GM18526 (cell line): ENCODE data around the gene NANOS1.

Source experiments
- POLR2A ChIP-seq: IDR thresholded peaks from 3 replicates; pipeline ENCODE4 v1.6.1; 2011; ENCODE audit not compliant: insufficient read length; ENCODE audit errors: extremely low read depth

NANOS1 gene

GRCh38 chr10:119030421-119031250 is 1.1 kb downstream of the NANOS1 start:
- TF ChIP-seq POLR2A = no peak

GRCh38 chr10:119031496-119032059 is 2.1 kb downstream of the NANOS1 start:
- no peak for TF ChIP-seq POLR2A

GRCh38 chr10:119039161-119039560 is 9.6 kb downstream of the NANOS1 start:
- TF ChIP-seq POLR2A = no peak

- no peak for TF ChIP-seq POLR2A
These were observed 11.8 kb downstream of the NANOS1 start for GRCh38 chr10:119041326-119041725.

DNA sequence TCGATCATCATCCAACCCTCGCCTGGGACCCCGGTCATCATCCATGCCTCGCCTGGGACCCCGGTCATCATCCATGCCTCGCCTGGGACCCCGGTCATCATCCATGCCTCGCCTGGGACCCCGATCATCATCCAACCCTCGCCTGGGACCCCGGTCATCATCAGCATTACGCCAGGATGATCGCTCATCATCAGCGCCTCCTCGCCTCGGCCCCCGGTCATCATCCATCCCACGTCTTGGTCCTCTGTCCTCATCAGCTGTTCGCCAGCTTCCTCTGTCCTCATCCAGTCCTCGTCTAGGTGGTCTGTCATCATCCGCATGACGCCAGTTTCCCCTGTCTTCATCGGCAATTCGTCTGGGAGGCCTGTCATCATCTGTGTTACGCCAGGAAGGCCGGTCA is 12.7 kb downstream of the NANOS1 start:
- TF ChIP-seq POLR2A = no peak

GRCh38 chr10:119045561-119045960 is 16.0 kb downstream of the NANOS1 start:
- no peak for TF ChIP-seq POLR2A

DNA sequence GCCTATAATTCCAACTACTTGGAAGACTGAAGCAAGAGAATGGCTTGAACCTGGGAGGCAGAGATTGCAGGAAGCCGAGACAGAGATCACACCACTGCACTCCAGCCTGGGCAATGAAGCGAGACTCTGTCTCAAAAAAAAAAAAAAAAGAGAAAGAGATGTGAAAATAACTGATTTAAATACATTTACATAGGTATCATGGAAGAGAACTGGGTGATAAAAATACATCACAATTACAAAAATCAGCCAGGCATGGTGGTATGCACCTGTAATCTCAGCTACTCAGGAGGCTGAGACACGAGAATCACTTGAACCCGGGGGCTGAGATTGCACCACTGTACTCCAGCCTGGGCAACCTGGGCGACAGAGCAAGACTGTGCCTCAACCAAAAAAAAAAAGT is 19.8 kb downstream of the NANOS1 start:
- no peak for TF ChIP-seq POLR2A

DNA sequence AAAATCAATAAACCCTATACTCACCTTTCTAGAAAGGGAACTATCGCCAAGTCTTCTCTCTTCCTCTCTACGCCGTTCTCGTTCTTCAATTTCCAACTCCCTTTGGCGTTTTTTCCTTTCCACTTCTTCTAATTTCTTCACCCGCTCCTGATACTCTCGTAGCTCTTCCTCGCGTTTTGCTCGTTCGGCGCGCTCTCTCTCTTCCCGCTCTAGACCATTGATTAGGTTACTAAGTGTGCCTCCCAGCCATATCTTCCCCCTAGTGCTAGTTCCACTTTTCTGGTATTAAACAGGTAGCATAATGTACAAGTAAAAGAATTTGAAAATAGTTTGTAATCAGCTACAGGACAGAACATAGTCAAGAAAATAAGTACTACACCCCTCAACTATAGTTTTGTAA is 20.3 kb downstream of the NANOS1 start:
- TF ChIP-seq POLR2A = no peak

DNA sequence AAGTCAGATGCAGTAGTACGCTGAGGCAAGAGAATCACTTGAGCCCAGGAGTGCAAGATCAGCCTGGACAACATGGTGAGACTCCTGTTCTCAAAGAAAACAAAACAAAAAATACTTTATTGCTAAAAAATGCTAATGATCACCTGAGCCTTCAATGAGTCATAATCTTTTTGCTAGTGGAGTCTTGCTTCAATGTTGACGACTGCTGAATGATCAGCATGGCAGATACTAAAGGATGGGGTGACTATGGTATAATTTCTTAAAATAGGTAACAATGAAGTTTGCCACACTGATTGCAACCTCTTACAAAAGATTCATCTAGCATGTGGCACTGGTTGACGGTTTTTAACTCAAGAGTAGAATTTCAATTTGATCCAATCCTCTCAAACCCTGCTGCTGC is 22.3 kb downstream of the NANOS1 start:
- no peak for TF ChIP-seq POLR2A

DNA sequence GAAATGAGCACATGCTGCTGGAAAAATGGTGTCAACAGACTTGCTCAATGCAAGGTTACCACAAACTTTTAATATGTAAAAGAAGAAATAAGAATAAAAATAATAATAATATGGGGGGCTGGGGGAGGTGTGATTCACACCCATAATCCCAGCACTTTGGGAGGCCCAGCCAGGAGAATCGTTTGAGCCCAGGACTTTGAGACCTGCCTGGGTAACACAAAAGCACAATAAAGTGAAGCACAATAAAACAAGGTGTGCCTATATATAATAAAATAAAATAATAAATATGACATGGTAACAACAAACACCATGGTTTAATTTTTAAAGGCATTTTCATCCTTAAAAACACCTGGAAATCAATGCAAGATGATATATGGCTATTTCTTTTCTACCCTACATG is 26.0 kb downstream of the NANOS1 start:
- no peak for TF ChIP-seq POLR2A

GRCh38 chr10:119058010-119058409 is 28.5 kb downstream of the NANOS1 start:
- TF ChIP-seq POLR2A = no peak

- no peak for TF ChIP-seq POLR2A
These were observed 30.0 kb downstream of the NANOS1 start for GRCh38 chr10:119059557-119059956.

GRCh38 chr10:119060107-119060506 is 30.6 kb downstream of the NANOS1 start:
- no peak for TF ChIP-seq POLR2A

- TF ChIP-seq POLR2A = no peak
These were observed 31.8 kb downstream of the NANOS1 start for GRCh38 chr10:119061352-119061751.

DNA sequence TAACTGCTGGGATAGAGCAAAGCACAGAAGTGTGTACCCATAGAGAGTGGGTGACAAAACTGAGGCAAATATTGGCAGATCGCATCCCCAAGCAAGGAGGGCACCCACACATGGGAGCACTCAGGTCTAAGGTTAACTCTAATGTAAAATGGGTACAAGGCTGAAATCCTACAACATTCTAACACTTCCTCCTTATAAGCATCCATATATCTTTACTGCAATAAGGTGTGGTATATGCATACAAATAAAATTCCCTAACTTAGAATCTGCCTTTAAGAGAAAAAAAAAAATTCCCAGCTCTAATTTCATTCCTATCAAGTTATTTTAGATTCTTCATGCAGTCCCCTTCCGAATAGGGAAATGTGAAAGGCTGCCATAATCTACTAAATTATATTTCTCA is 32.4 kb downstream of the NANOS1 start:
- TF ChIP-seq POLR2A = no peak

DNA sequence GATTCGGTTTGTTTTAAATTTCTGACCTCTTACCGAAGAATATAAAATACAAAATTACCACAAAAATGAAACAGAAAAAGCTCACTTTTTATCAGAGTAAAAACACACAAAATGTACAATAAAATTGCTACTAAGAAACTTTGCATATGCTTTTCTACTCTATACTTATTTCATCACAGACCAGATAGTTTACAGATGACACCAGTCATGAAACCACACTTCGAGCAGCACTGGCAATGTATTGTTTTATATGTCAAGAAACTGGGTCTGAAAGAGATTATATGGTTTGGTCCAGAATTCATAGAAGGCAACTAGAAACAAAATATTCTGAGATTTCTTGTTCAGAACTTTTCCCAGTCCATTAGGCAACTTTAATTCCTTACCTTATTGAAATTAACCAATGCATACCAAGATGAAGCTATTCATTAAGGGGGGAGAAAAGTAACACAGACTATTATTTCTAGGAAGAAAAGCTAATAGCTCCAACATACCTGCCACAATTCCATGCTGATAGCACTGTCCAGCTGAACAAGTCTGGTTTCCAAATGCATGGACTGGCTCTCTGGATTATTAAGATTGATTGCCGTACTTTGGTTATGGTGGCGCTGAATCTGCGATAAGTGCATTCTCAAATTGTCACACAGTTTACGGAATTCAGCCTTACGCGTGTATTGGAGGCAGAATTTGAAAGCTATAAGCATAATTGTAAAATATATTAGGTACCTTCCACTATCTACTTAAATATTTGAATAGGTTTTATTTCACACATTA is 41.1 kb downstream of the NANOS1 start:
- no peak for TF ChIP-seq POLR2A
